CD4-positive, alpha-beta T cell (primary cell): Measurements from ENCODE around the gene DDN. TPM values are rescaled to one million over a fixed set of nuclear protein-coding genes. Genes with fewer than 3 reads are reported as not detected.

ENCODE experiments used
- ATAC-seq: fragments of 200-7000 bp; cut with Tn5 transposase; one replicate; pipeline ENCODE4 v1.10.0; 2022; ENCODE audit warnings: mild to moderate bottlenecking; ENCODE audit not compliant: poor library complexity
- CTCF ChIA-PET: fragments of 350-600 bp; sonication (Branson Sonifier 250); formaldehyde crosslinking; loops from one replicate; lab custom pipeline; 2021; ENCODE audit warnings: antibody characterized with exemption, inconsistent platforms; lab: Charles Lee
- POLR2A ChIA-PET: fragments of 350-600 bp; sonication (Branson Sonifier 250); formaldehyde crosslinking; loops from one replicate; lab custom pipeline; 2021; ENCODE audit warnings: antibody characterized with exemption, inconsistent platforms; lab: Charles Lee
- DNase-seq, 14 experiments: peaks; one replicate each; pipeline ENCODE4 v3.0.0-alpha.2; 2013 to 2020; ENCODE audit warnings: mixed read lengths in 2 of 14
- H3K27ac ChIP-seq, 2 donors: one replicate each; pipeline versions ENCODE4 v1.5.1 to v1.7.0; 2013; ENCODE audit warnings: low read length in 2 of 2, low read depth in 1 of 2, mild to moderate bottlenecking in 1 of 2
- H3K27me3 ChIP-seq, 2 experiments: 1 replicate in 1 of 2; 2 replicates in 1 of 2; pipeline versions ENCODE4 v1.6.1 to v1.7.0; 2013; ENCODE audit warnings: low read length in 2 of 2, control low read depth in 1 of 2, mild to moderate bottlenecking in 1 of 2, moderate library complexity in 1 of 2; ENCODE audit not compliant: insufficient read depth in 2 of 2, control insufficient read depth in 1 of 2
- H3K36me3 ChIP-seq: one replicate; pipeline ENCODE4 v1.6.1; 2013; ENCODE audit warnings: low read length, control low read depth; ENCODE audit not compliant: insufficient read depth
- H3K4me1 ChIP-seq: one replicate; pipeline ENCODE4 v1.6.1; 2013; ENCODE audit warnings: low read length, control low read depth; ENCODE audit not compliant: insufficient read depth
- H3K4me3 ChIP-seq: one replicate; pipeline ENCODE4 v1.5.1; 2013; ENCODE audit warnings: mild to moderate bottlenecking, low read length, moderate library complexity
- H3K9me3 ChIP-seq, 2 experiments: 1 replicate in 1 of 2; 2 replicates in 1 of 2; pipeline versions ENCODE4 v1.6.1 to v1.7.0; 2013; ENCODE audit warnings: low read length in 2 of 2, mild to moderate bottlenecking in 2 of 2, control low read depth in 1 of 2, moderate library complexity in 1 of 2; ENCODE audit not compliant: control insufficient read depth in 1 of 2, insufficient read depth in 1 of 2
- H3K27ac Mint-ChIP-seq: one replicate; pipeline ENCODE4 v1.8.0; 2020; ENCODE audit warnings: mixed read lengths
- H3K27me3 Mint-ChIP-seq: one replicate; pipeline ENCODE4 v1.8.0; 2021; ENCODE audit warnings: mixed read lengths
- H3K36me3 Mint-ChIP-seq: one replicate; pipeline ENCODE4 v1.8.0; 2021; ENCODE audit warnings: low read depth, mixed read lengths
- H3K4me1 Mint-ChIP-seq: one replicate; pipeline ENCODE4 v1.8.0; 2021; ENCODE audit warnings: low read depth, mixed read lengths
- H3K4me3 Mint-ChIP-seq: one replicate; pipeline ENCODE4 v1.8.0; 2020; ENCODE audit warnings: mild to moderate bottlenecking, mixed read lengths
- H3K9me3 Mint-ChIP-seq: one replicate; pipeline ENCODE4 v1.8.0; 2020; ENCODE audit warnings: mixed read lengths
- CTCF ChIP-seq: fragments of 200-600 bp; IDR thresholded peaks from one replicate; pipeline ENCODE4 v1.8.0; 2022; ENCODE audit warnings: antibody characterized with exemption, mild to moderate bottlenecking
- intact Hi-C, 2 experiments: fragments of 100-400 bp; cut with DNase I in 1 of 2; cut with micrococcal nuclease in 1 of 2; formaldehyde crosslinking; loops; one replicate each; pipeline versions ENCODE4 v1.15.1 to v1.9.0; 2023 to 2025; cut with DNase I, micrococcal nuclease
- total RNA-seq, 174 experiments: library from RNA in 2 of 174; stranded (reverse) in 2 of 174; gene quantifications; one replicate each; pipeline ENCODE4 v1.2.3 and lab custom pipeline; 2021 to 2026

Gene DDN
- total RNA-seq, 2 experiments from 2014 or later, result 0.30 to 0.47 TPM

GRCh38 chr12:49010092-49010668 is 11.0 kb upstream of the DDN start:
- Histone ChIP-seq H3K36me3 (peaks cover 64% of the 10 kb centered on the region), H3K9me3 (no peaks in the 10 kb centered on the region), H3K4me3 (no peak overlapping the region), H3K27ac (no peak overlapping the region), H3K27me3 (no peaks in the 10 kb centered on the region), H3K4me1 (no peaks in the 10 kb centered on the region)
- CTCF ChIA-PET, result no interaction called here
- Mint-ChIP-seq H3K9me3 (no peaks in the 10 kb centered on the region), H3K36me3 (peaks cover 81% of the 10 kb centered on the region), H3K4me3 (no peak overlapping the region), H3K27ac (no peak overlapping the region), H3K27me3 (no peaks in the 10 kb centered on the region), H3K4me1 (peaks cover 12% of the 10 kb centered on the region)
- POLR2A ChIA-PET, result interaction anchor here (0.6 kb wide), 1 partner anchor 154 kb away, joined by 3 read pairs; no protein-coding TSS in a partner anchor
- DNase-seq (no peak), ATAC-seq (no peak)
- intact Hi-C loops, result no loop called here
- TF ChIP-seq CTCF, result no peak

- Histone ChIP-seq H3K4me3 (no peak overlapping the region), H3K36me3 (peaks cover 74% of the 10 kb centered on the region), H3K9me3 (no peaks in the 10 kb centered on the region), H3K27me3 (no peaks in the 10 kb centered on the region), H3K4me1 (no peaks in the 10 kb centered on the region), H3K27ac (no peak overlapping the region)
- no peak overlapping the region for H3K4me3 Mint-ChIP-seq
- intact Hi-C loops, result no loop called here
- H3K27ac Mint-ChIP-seq, result no peak overlapping the region
- no peaks in the 10 kb centered on the region for H3K9me3 Mint-ChIP-seq
- no peak for TF ChIP-seq CTCF
- ChIA-PET CTCF (no interaction called here), POLR2A (no interaction called here)
- peaks cover 82% of the 10 kb centered on the region for H3K36me3 Mint-ChIP-seq
- ATAC-seq (no peak), DNase-seq (no peak)
- H3K27me3 Mint-ChIP-seq, result no peaks in the 10 kb centered on the region
- H3K4me1 Mint-ChIP-seq, result no peaks in the 10 kb centered on the region
Measured at GRCh38 chr12:49008943-49009342, 9.8 kb upstream of the DDN start.

- peaks cover 45% of the 10 kb centered on the region for H3K4me1 Mint-ChIP-seq
- POLR2A ChIA-PET, result interaction anchor here (4.9 kb wide), 1 partner anchor 20 kb away, joined by 29 read pairs; no protein-coding TSS in a partner anchor
- peaks cover 59% of the 10 kb centered on the region for H3K36me3 Mint-ChIP-seq
- CTCF ChIA-PET, result interaction anchor here (0.9 to 4.0 kb wide), 5 partner anchors 12 to 67 kb away, joined by 3 to 25 read pairs (median 7); partner anchors contain the start of gene WNT1
- Histone ChIP-seq H3K36me3 (peaks cover 35% of the 10 kb centered on the region), H3K27me3 (peaks cover 49 to 50% of the 10 kb centered on the region in 2 experiments), H3K4me1 (peaks cover 44% of the 10 kb centered on the region), H3K4me3 (no peak overlapping the region), H3K9me3 (peaks cover 0 to 13% of the 10 kb centered on the region in 2 experiments), H3K27ac (no peak overlapping the region)
- ATAC-seq (no peak), DNase-seq (no peak)
- no peak overlapping the region for H3K27ac Mint-ChIP-seq
- no peak overlapping the region for H3K4me3 Mint-ChIP-seq
- no peaks in the 10 kb centered on the region for H3K9me3 Mint-ChIP-seq
- no peak for TF ChIP-seq CTCF
- intact Hi-C loops, result no loop called here
- peaks cover 60% of the 10 kb centered on the region for H3K27me3 Mint-ChIP-seq
Measured at GRCh38 chr12:49000346-49000745, 1.2 kb upstream of the DDN start.
